GM21825 (cell line): ENCODE results near the gene KIAA0753.
"Not testable (repeated sequence)": the region's sequence is repeated elsewhere in the genome, so short reads cannot be mapped to it uniquely, and the experiment has no call there.

Source experiments
- ATAC-seq: cut with Tn5 transposase; IDR thresholded peaks from one replicate; pipeline ENCODE4 v1.9.1; 2021; ENCODE audit warnings: mild to moderate bottlenecking, moderate library complexity; ENCODE audit not compliant: unreplicated experiment

KIAA0753 gene

GRCh38 chr17:6668727-6669425, 28.4 kb upstream of the KIAA0753 start:
- ATAC-seq = no peak

GRCh38 chr17:6668219-6668618, 27.7 kb upstream of the KIAA0753 start:
- no peak for ATAC-seq

- ATAC-seq = no peak
Observed at GRCh38 chr17:6667516-6667915, 27.0 kb upstream of the KIAA0753 start.

- no peak for ATAC-seq
Observed at GRCh38 chr17:6666557-6666956, 26.0 kb upstream of the KIAA0753 start.

- ATAC-seq = no peak
Observed at GRCh38 chr17:6666077-6666521, 25.6 kb upstream of the KIAA0753 start.

DNA sequence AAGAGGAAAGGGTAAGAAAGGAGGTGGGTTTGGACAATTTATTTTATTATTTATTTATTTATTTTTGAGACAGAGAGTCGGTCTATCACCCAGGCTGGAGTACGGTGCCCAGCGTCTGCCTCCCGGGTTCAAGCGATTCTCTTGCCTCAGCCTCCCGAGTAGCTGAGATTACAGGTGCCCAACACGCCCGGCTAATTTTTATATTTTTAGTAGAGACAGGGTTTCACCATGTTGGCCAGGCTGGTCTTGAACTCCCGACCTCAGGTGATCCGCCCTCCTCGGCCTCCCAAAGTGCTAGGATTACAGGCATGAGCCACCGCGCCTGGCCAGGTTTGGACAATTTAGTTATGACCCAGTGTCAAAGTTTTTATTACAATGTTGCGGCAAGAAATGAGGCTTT, 22.7 kb upstream of the KIAA0753 start:
- not testable (repeated sequence) for ATAC-seq

DNA sequence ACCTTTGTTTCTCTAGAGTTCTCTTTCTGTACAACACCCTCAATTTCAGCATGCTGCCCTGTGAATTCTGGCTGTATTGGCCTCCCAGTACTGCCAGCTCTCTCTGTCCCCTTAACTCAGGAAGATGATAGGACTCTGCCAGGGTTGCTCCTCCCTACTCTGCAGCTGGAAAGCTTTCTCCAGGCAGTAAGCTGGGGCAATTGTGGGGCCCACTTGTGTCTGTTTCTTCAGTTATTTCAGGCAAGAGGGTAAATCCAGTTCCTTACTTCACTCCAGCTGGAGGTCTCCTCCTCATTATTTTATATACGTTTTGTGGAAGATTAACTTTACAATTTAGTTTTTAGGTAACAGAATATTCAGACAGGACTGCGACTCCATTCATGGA, 20.9 kb upstream of the KIAA0753 start:
- no peak for ATAC-seq

DNA sequence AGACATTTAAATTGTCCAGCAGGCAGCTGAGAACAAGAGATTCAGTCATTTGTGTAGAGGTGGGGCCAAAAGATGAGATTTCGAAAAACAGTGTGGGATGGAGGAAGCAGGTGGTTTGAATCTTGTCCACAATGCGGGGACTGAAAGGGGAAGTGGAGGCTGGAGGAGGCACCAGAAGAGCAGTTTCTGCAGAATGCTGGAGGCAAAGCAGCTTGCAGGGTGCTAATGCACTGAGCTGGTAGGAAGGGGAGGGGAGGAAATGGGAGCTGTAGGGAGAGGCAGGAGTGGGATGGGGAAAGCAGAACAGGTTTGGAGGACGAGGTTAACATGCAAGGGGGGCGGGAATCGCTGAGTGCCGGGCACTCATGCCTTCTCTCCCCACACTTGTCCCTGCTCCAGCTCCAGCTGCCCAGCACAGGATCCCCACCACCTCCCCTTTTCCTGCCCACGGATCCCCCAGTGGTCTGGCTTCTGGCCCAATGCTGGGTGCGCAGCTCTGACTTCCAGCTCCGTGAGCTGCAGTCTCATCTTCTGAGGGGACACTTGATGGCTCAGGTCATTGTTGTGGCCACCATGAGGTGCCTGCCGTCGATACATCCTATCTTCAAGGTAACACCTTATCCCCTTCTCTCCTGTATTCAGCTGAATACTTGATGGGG, 20.4 kb upstream of the KIAA0753 start:
- peak; percentile 77 for ATAC-seq

DNA sequence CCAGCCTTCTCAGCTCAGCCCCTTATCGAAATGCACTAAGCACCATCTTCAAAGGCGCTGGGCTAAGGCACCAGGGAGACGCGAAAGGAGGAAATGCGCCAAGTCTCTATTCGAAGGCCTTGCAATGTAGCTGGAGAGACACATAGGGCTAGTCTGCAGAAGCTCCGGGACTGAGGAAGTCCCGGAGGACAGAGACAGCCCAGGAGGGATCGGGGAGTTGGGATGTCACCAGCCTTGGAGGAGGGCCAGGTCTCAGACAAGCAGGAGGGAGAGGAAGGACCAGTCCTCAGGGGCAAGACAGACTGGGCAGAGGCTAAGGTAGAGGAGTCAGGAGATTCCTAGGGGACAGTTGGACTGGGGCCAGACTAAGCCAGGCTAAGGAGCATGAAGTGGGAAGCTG, 19.6 kb upstream of the KIAA0753 start:
- ATAC-seq = no peak

- ATAC-seq = not testable (repeated sequence)
Observed at GRCh38 chr17:6658411-6658810, 17.9 kb upstream of the KIAA0753 start.

GRCh38 chr17:6657633-6658287, 17.2 kb upstream of the KIAA0753 start:
- ATAC-seq = no peak

DNA sequence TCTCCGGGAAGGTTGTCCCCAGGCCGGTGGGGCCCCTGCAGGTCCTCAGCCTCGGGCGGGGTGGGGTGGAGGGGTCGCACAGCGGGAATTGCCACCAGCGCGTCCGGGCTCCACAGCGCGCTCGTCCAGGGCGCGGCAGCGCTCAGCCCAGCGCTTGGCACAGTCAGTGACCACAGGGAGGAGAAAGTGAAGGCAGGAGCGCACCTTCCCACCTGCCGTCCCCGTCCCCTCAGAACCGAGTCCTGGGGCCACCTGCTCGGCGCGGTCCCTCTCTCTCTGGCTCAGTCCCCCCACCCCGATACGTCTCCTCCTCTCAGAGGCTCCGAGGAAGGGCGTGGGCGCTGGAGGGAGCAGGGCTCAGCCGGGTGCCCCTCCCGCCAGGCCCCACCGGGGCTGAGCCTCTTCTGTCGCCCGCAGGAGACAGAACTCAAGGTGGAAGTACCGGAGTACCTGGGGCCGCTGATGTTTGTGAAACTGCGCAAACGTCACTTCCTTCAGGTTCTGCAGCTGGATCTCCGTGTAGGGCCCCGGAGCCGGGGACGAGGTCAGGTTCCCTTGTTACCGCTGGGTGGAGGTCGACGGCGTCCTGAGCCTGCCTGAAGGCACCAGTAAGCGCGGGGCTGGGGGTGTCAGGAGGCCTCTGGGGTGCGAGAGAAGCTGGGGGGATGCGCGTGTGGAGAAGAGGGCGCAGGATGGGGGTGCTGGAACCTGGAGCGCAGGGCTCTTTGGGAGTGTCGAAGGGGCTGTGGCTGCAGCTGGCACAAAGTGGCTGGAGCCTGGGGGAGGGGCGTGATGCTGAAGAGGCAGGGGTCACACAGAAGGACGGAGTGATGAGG, 16.5 kb upstream of the KIAA0753 start:
- not testable (repeated sequence) for ATAC-seq

DNA sequence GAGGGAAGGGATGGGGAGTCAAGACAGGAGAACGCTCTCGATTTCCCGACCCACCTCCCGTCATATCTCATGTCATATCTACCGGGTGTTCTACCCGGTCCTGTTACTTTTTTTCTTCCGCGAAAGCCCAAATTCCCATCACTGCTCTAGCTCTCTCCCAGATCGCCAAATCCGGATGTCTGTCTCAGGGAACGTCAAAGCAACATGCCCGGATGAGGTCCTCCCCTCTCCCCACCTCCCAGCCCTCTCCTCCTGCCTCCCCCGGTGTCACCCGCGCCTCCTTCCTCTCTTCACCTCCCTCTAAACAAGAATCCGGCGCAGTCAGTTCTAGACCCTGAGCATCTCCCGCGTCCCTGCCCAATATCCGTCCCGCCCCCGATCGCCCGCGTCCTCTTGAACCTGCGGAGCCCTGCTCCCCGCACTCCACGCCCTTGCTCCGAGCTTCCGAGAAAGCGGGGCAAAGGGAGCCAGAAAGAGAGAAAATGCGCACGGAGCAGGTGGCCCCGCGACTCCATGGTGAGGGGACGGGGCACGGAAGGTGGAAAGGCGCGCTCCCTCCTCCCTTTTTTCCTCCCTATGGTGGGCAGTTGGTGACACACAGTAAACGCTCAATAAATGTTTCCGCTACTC, 15.3 kb upstream of the KIAA0753 start:
- ATAC-seq = not testable (repeated sequence)

GRCh38 chr17:6654841-6655731, 14.6 kb upstream of the KIAA0753 start:
- ATAC-seq = no peak

GRCh38 chr17:6651919-6652452, 11.5 kb upstream of the KIAA0753 start:
- ATAC-seq = no peak

DNA sequence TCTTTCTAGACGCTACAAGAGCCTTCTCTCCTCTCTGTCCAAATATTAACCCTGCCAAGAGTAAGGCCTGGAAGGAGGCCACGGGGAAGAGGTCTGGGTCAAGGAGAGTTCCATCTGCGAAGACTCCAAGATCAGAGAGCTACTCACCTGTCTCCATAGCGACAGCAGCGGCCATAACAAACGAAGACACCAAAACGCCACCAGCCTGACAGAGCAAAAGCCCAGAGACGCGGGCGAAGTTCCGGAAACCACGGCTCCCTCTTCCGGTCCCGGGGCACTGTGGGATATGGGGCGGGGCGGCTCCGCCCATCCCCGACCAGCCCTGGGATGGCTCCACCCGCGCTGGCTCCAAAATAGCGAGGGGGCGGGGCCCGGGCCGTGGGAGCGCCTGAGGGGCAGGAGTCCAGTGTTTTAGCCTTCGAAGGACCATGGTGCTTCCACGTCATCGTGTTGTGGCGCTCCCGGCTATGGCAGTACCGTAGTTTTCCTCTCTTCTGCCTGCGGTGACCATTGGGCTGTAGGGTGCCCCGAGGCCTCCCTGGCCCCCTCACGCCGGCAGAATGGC, 10.9 kb upstream of the KIAA0753 start, which contains the start of the genes C17orf100 and MED31:
C17orf100 (plus strand) TSS at position 409 of the 565 bp plus-strand sequence; CDS start at position 561, 152 bp downstream.
MED31 (minus strand) TSS at position 252 of the 565 bp plus-strand sequence; CDS start at position 175, 77 bp downstream.
- ATAC-seq = peak; percentile 89

DNA sequence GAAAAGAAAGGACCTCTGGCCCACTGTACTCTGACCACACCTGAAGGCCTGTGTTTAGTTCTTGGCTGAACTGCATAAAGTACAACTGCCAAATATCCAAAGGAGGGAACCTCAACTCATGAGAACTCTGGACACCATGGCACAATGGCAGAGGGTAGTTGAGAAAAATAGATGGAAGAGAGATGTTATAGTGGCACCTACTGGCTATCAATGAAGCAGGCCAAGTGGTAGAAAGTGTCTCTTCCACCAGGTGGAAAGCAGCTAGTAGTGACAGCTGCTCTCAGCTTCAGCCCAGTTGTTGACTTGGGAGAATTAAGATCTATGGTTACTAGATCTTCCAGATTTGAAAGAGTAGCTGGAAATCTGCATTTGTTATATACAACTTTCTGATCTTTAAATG, 7.7 kb upstream of the KIAA0753 start:
- no peak for ATAC-seq

- no peak for ATAC-seq
Observed at GRCh38 chr17:6643451-6644125, 3.1 kb upstream of the KIAA0753 start.
